Stimulated activated effector memory CD8-positive, alpha-beta T cell treated with anti-CD3 and anti-CD28 coated beads, Interleukin-12 subunit alpha, Interleukin-12 subunit beta, amount 100 ng/mL, for 72 hours (primary cell): ENCODE results near the gene DDX4.
"Not testable (repeated sequence)": the region's sequence is repeated elsewhere in the genome, so short reads cannot be mapped to it uniquely, and the experiment has no call there.

Source experiments
- ATAC-seq: fragments of 150-1000 bp; cut with Tn5 transposase; 2 replicates; pipeline ENCODE4 v1.10.0; 2021
- DNase-seq, 2 donors: peaks; one replicate each; pipeline ENCODE4 v3.0.0; 2021 to 2022; ENCODE audit warnings: low spot score in 2 of 2
- H3K27ac Mint-ChIP-seq: one replicate; pipeline ENCODE4 v1.8.0; 2022; ENCODE audit warnings: mild to moderate bottlenecking, mixed read lengths
- H3K36me3 Mint-ChIP-seq: one replicate; pipeline ENCODE4 v1.8.0; 2022; ENCODE audit warnings: mild to moderate bottlenecking, mixed read lengths
- H3K4me1 Mint-ChIP-seq: one replicate; pipeline ENCODE4 v1.8.0; 2022; ENCODE audit warnings: mixed read lengths
- H3K4me3 Mint-ChIP-seq: one replicate; pipeline ENCODE4 v1.8.0; 2022; ENCODE audit warnings: mild to moderate bottlenecking, mixed read lengths
- H3K9me3 Mint-ChIP-seq: one replicate; pipeline ENCODE4 v1.8.0; 2022; ENCODE audit warnings: mixed read lengths

Gene DDX4

GRCh38 chr5:55713871-55714270 is 24.0 kb upstream of the DDX4 start:
- DNase-seq (no peak), ATAC-seq (no peak)
- Mint-ChIP-seq H3K9me3 (no peaks in the 10 kb centered on the region), H3K4me1 (peaks cover 19% of the 10 kb centered on the region), H3K27ac (no peak overlapping the region), H3K4me3 (no peak overlapping the region), H3K36me3 (peaks cover 9% of the 10 kb centered on the region)

DNA sequence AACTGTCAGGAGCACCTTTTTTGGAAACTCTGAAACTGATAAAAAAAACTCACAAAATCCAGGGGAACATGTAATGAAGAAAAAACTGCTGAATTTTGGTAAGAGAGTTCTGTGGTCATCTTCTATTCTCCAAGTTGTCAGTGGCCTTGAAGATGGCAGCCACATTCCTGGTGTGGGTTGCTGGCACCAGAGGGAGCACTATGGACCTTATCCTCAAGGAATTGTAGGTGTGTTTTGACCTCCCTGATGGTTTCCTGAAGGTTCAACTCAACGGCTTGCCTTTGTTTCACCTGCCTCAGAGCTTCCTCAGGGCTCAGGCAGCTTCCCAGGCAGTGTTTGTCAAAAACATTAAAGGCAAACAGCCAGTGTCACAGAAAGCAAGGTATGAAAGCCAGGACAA is 23.5 kb upstream of the DDX4 start:
- H3K36me3 Mint-ChIP-seq: peaks cover 9% of the 10 kb centered on the region
- no peak overlapping the region for H3K27ac Mint-ChIP-seq
- no peak for DNase-seq
- H3K9me3 Mint-ChIP-seq: no peaks in the 10 kb centered on the region
- no peak for ATAC-seq
- no peak overlapping the region for H3K4me3 Mint-ChIP-seq
- H3K4me1 Mint-ChIP-seq: peaks cover 15% of the 10 kb centered on the region

- peaks cover 9% of the 10 kb centered on the region for H3K36me3 Mint-ChIP-seq
- no peak overlapping the region for H3K4me3 Mint-ChIP-seq
- ATAC-seq (no peak), DNase-seq (no peak)
- peaks cover 15% of the 10 kb centered on the region for H3K4me1 Mint-ChIP-seq
- no peaks in the 10 kb centered on the region for H3K9me3 Mint-ChIP-seq
- H3K27ac Mint-ChIP-seq: no peak overlapping the region
Observed at GRCh38 chr5:55714749-55715148, 23.1 kb upstream of the DDX4 start.

- Mint-ChIP-seq H3K36me3 (peaks cover 9% of the 10 kb centered on the region), H3K27ac (no peak overlapping the region), H3K4me3 (no peak overlapping the region), H3K9me3 (no peaks in the 10 kb centered on the region), H3K4me1 (peaks cover 15% of the 10 kb centered on the region)
- no peak for DNase-seq
- ATAC-seq: no peak
Observed at GRCh38 chr5:55715519-55716078, 22.3 kb upstream of the DDX4 start.

GRCh38 chr5:55719026-55719425 is 18.8 kb upstream of the DDX4 start:
- ATAC-seq, H3K9me3 Mint-ChIP-seq, H3K36me3 Mint-ChIP-seq, H3K4me3 Mint-ChIP-seq, H3K4me1 Mint-ChIP-seq, H3K27ac Mint-ChIP-seq, DNase-seq: not testable (repeated sequence)

DNA sequence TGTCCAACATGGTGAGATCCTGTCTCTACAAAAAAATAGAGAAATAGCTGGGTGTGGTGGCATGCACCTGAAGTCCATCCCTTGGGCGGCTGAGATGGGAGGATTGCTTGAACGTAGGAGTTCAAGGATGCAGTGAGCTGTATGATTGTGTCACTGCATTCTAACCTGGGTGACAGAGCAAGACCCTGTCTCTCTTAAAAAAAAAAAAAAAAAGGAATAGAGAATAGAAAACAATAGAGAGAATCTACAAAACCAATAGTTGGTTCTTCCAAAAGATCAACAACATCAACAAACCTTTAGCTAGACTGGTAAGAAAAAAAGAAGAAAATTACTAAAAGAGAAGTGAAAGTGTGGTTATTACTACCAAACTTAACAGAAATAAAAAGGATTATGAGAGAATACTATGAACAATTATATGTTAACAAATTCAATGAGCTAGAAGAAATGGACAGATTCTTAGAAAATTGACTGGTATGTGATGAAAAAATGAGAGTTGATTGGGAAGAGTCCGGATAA is 17.6 kb upstream of the DDX4 start:
- Mint-ChIP-seq H3K4me3 (no peak overlapping the region), H3K4me1 (peaks cover 6% of the 10 kb centered on the region), H3K9me3 (no peaks in the 10 kb centered on the region), H3K27ac (no peak overlapping the region), H3K36me3 (no peaks in the 10 kb centered on the region)
- ATAC-seq (no peak), DNase-seq (no peak)

- H3K9me3 Mint-ChIP-seq: no peaks in the 10 kb centered on the region
- no peak overlapping the region for H3K27ac Mint-ChIP-seq
- H3K4me3 Mint-ChIP-seq: no peak overlapping the region
- H3K4me1 Mint-ChIP-seq: peaks cover 6% of the 10 kb centered on the region
- ATAC-seq: no peak
- H3K36me3 Mint-ChIP-seq: no peaks in the 10 kb centered on the region
- no peak for DNase-seq
Observed at GRCh38 chr5:55724281-55724680, 13.6 kb upstream of the DDX4 start.

GRCh38 chr5:55731848-55732247 is 6.0 kb upstream of the DDX4 start:
- no peak for DNase-seq

GRCh38 chr5:55732585-55732984 is 5.3 kb upstream of the DDX4 start:
- Mint-ChIP-seq H3K4me3 (no peak overlapping the region), H3K9me3 (no peaks in the 10 kb centered on the region)

More at GRCh38 chr5:55731848-55732247, 6.0 kb upstream of the DDX4 start:
- no peak for ATAC-seq
- Mint-ChIP-seq H3K4me1 (no peaks in the 10 kb centered on the region), H3K9me3 (no peaks in the 10 kb centered on the region), H3K4me3 (no peak overlapping the region), H3K27ac (no peak overlapping the region), H3K36me3 (no peaks in the 10 kb centered on the region)

GRCh38 chr5:55734658-55735057 is 3.2 kb upstream of the DDX4 start:
- ATAC-seq (no peak), DNase-seq (no peak)
- Mint-ChIP-seq H3K9me3 (no peaks in the 10 kb centered on the region), H3K36me3 (no peaks in the 10 kb centered on the region), H3K4me1 (no peaks in the 10 kb centered on the region), H3K4me3 (no peak overlapping the region), H3K27ac (no peak overlapping the region)

More at GRCh38 chr5:55732585-55732984, 5.3 kb upstream of the DDX4 start:
- no peak for ATAC-seq
- no peaks in the 10 kb centered on the region for H3K36me3 Mint-ChIP-seq
- DNase-seq: no peak
- H3K4me1 Mint-ChIP-seq: no peaks in the 10 kb centered on the region
- no peak overlapping the region for H3K27ac Mint-ChIP-seq

DNA sequence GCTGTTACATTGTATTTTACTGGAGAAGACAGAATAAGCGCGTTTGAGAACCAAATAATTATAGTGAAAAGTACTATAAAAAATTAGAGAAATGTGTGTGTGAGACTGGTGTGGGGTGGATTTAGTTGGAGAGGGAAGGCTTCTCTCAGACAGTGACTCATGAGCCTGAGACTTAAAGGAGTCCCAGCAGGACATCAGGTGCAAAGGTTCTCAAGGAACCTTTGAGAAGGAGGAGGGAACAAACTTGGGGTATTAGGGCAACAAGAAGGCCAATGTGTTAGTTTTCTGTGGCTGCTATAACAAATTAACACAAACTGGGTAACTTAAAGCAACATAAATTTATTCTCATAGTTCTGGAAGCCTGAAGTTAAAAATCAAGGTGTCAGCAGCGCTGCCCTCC is 4.9 kb downstream of the DDX4 start:
- no peaks in the 10 kb centered on the region for H3K36me3 Mint-ChIP-seq
- no peak overlapping the region for H3K27ac Mint-ChIP-seq
- no peak overlapping the region for H3K4me3 Mint-ChIP-seq
- no peaks in the 10 kb centered on the region for H3K9me3 Mint-ChIP-seq
- DNase-seq: no peak
- ATAC-seq: no peak
- no peaks in the 10 kb centered on the region for H3K4me1 Mint-ChIP-seq

GRCh38 chr5:55747778-55748318 is 10.0 kb downstream of the DDX4 start:
- Mint-ChIP-seq H3K4me3 (no peak overlapping the region), H3K27ac (no peak overlapping the region), H3K36me3 (no peaks in the 10 kb centered on the region), H3K4me1 (no peaks in the 10 kb centered on the region), H3K9me3 (no peaks in the 10 kb centered on the region)
- no peak for ATAC-seq
- DNase-seq: no peak

- no peaks in the 10 kb centered on the region for H3K36me3 Mint-ChIP-seq
- H3K4me3 Mint-ChIP-seq: no peak overlapping the region
- no peak overlapping the region for H3K27ac Mint-ChIP-seq
- H3K9me3 Mint-ChIP-seq: no peaks in the 10 kb centered on the region
- ATAC-seq (no peak), DNase-seq (no peak)
- no peaks in the 10 kb centered on the region for H3K4me1 Mint-ChIP-seq
Observed at GRCh38 chr5:55749387-55749786, 11.5 kb downstream of the DDX4 start.

DNA sequence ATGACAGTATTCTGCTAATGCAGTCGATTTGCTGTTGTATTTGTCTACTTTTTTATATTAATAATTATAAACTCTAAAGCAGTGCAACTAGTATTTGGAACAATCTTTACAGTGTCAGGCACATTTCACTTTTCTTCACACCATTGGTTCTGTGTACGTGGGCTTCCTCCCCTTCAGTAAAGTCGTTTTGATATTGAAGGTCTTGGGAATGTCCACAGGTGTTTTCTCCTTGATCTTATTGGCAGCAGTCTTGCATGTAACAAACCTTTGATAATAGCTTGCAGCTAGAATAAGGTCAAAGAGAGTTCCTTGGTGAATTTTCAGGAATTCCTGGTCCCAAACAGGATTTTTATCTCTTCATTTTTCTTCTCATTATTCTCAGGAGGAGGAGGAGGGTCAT is 12.2 kb downstream of the DDX4 start:
- no peak overlapping the region for H3K27ac Mint-ChIP-seq
- no peak overlapping the region for H3K4me3 Mint-ChIP-seq
- ATAC-seq (no peak), DNase-seq (no peak)
- H3K36me3 Mint-ChIP-seq: no peaks in the 10 kb centered on the region
- H3K4me1 Mint-ChIP-seq: no peaks in the 10 kb centered on the region
- no peaks in the 10 kb centered on the region for H3K9me3 Mint-ChIP-seq

DNA sequence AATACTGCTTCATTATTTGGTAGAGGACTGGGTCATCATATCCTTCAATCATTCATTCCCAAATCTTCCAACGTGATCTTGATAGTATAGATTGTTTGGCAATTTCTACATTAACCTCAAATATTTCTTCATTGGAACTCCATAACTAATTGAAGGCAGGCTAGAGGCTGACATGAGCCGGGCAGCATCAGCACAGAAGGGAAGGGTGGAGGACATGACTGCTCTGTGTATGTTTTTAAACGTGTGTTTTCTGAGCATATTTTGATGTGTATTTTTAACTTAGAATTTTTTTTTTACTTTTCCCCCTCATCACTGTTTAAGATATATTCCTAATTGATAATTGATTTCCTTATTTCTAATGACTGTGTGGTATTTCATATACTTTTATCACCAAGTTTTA is 12.6 kb downstream of the DDX4 start:
- no peak for DNase-seq
- Mint-ChIP-seq H3K27ac (no peak overlapping the region), H3K4me1 (no peaks in the 10 kb centered on the region), H3K9me3 (no peaks in the 10 kb centered on the region), H3K4me3 (no peak overlapping the region), H3K36me3 (no peaks in the 10 kb centered on the region)
- no peak for ATAC-seq

- H3K9me3 Mint-ChIP-seq: no peaks in the 10 kb centered on the region
- H3K27ac Mint-ChIP-seq: peak overlapping the region; percentile 30
- peaks cover 12% of the 10 kb centered on the region for H3K4me1 Mint-ChIP-seq
- ATAC-seq (peak; percentile 88), DNase-seq (no peak)
- H3K4me3 Mint-ChIP-seq: no peak overlapping the region
- H3K36me3 Mint-ChIP-seq: no peaks in the 10 kb centered on the region
Observed at GRCh38 chr5:55758231-55758630, 20.4 kb downstream of the DDX4 start.
